ENCODE results near the gene ERMARD. TPM values are rescaled to one million over a fixed set of nuclear protein-coding genes. Genes with fewer than 3 reads are reported as not detected.

Gene ERMARD
- 21.3 and 32.5 TPM in 2 replicates for total RNA-seq
- polyA plus RNA-seq, result 19.5 and 22.0 TPM in 2 replicates
- 15.8 and 16.9 TPM in 2 replicates for polyA plus RNA-seq (2012)
- 6.2 and 17.1 TPM in 2 replicates for polyA minus RNA-seq (ENCODE audit: low replicate concordance)

- peaks cover 12% of the 10 kb centered on the region for H3K79me2 ChIP-seq (ENCODE audit: control insufficient read depth, insufficient read depth, low read length)
- peak; percentile 93 to 94 for DNase-seq (ENCODE audit: low read depth in 2 of 2)
- peak within 1 kb of the TSS; percentile 84 for H3K4me2 ChIP-seq (ENCODE audit: extremely low read depth, insufficient read depth, low read length)
- peaks cover 3% of the 10 kb centered on the region for H3K4me1 ChIP-seq (ENCODE audit: control insufficient read depth, extremely low read depth, insufficient read depth, low read length)
- H3K4me3 ChIP-seq (replicated peaks in 1 of 4; ENCODE audit: control extremely low read depth in 1 of 4, insufficient read depth in 1 of 4, low read depth in 3 of 4, low read length in 4 of 4), result peak within 1 kb of the TSS; percentile 74 to 97 (median 93)
- peak within 1 kb of the TSS; percentile 98 for H3K9ac ChIP-seq (ENCODE audit: insufficient read depth, low read length)
- peak within 1 kb of the TSS; percentile 98 for H3K27ac ChIP-seq (ENCODE audit: insufficient read depth, low read length)
- peak within 1 kb of the TSS; percentile 84 for H2AFZ ChIP-seq (ENCODE audit: low read length)
- no peaks in the 10 kb centered on the region for H3K27me3 ChIP-seq (ENCODE audit: control insufficient read depth, insufficient read depth, low read length)
- no peak for TF ChIP-seq EZH2 (IDR thresholded peaks at IDR 0.05; ENCODE audit: low read length, missing control alignments)
- peak in 1 of 2 donors; percentile 16 for TF ChIP-seq CTCF (conservative IDR thresholded peaks at IDR 0.05 in 1 of 2, IDR thresholded peaks at IDR 0.05 in 1 of 2; ENCODE audit: low read depth in 1 of 2, low read length in 2 of 2)
- H3K36me3 ChIP-seq (ENCODE audit: control insufficient read depth, insufficient read depth, low read length), result no peaks in the 10 kb centered on the region
- H3K9me3 ChIP-seq (ENCODE audit: control insufficient read depth, insufficient read depth, low read depth, low read length), result no peaks in the 10 kb centered on the region
- no peaks in the 10 kb centered on the region for H4K20me1 ChIP-seq (ENCODE audit: control insufficient read depth, extremely low read depth, insufficient read depth, low read length)
Observed at GRCh38 chr6:169751242-169752073, at the start of gene ERMARD, which contains the start of gene DYNLT2. ERMARD (plus strand) TSS chr6:169751622; CDS start chr6:169751658, 36 bp downstream. DYNLT2 (minus strand) TSS chr6:169751572; CDS start chr6:169751458, 114 bp downstream.

- Histone ChIP-seq H3K79me2 (ENCODE audit: control insufficient read depth, insufficient read depth, low read length) (peaks cover 39% of the 10 kb centered on the region), H2AFZ (ENCODE audit: low read length) (peak within 1 kb of the TSS; percentile 90), H4K20me1 (ENCODE audit: control insufficient read depth, extremely low read depth, insufficient read depth, low read length) (no peaks in the 10 kb centered on the region), H3K4me1 (ENCODE audit: control insufficient read depth, extremely low read depth, insufficient read depth, low read length) (peaks cover 5% of the 10 kb centered on the region), H3K9ac (ENCODE audit: insufficient read depth, low read length) (peak within 1 kb of the TSS; percentile 95), H3K9me3 (ENCODE audit: control insufficient read depth, insufficient read depth, low read depth, low read length) (no peaks in the 10 kb centered on the region), H3K4me2 (ENCODE audit: extremely low read depth, insufficient read depth, low read length) (peak within 1 kb of the TSS; percentile 98), H3K36me3 (ENCODE audit: control insufficient read depth, insufficient read depth, low read length) (no peaks in the 10 kb centered on the region), H3K27me3 (ENCODE audit: control insufficient read depth, insufficient read depth, low read length) (no peaks in the 10 kb centered on the region), H3K4me3 (replicated peaks in 1 of 4; ENCODE audit: control extremely low read depth in 1 of 4, insufficient read depth in 1 of 4, low read depth in 3 of 4, low read length in 4 of 4) (peak within 1 kb of the TSS; percentile 83 to 98 (median 94)), H3K27ac (ENCODE audit: insufficient read depth, low read length) (peak within 1 kb of the TSS; percentile 94)
- no peak for TF ChIP-seq EZH2 (IDR thresholded peaks at IDR 0.05; ENCODE audit: low read length, missing control alignments)
- TF ChIP-seq CTCF (conservative IDR thresholded peaks at IDR 0.05 in 1 of 2, IDR thresholded peaks at IDR 0.05 in 1 of 2; ENCODE audit: low read depth in 1 of 2, low read length in 2 of 2), result no peak
- DNase-seq (ENCODE audit: low read depth in 2 of 2), result peak; percentile 95
Observed at GRCh38 chr6:169701954-169702839, 49.2 kb upstream of the ERMARD start, which contains the start of the genes C6orf120 and WDR27. C6orf120 (plus strand) TSS chr6:169702126; CDS start chr6:169702460, 334 bp downstream. WDR27 (minus strand) TSS chr6:169702029; CDS start chr6:169689005, 13,024 bp downstream.
